Fibroblast of lung (primary cell): ENCODE measurements around the gene ADCY5. TPM values are rescaled to one million over a fixed set of nuclear protein-coding genes. Genes with fewer than 3 reads are reported as not detected.

Experiments
- DNase-seq, 2 donors: peaks; one replicate each; pipeline versions ENCODE4 v3.0.0 to v3.0.0-alpha.2; 2010; ENCODE audit warnings: low read depth in 2 of 2
- H2AFZ ChIP-seq: 2 replicates; pipeline ENCODE4 v1.5.1; 2012; ENCODE audit warnings: low read length, control low read depth, inconsistent platforms
- H3K27ac ChIP-seq: 2 replicates; pipeline ENCODE4 v1.5.1; 2011; ENCODE audit warnings: low read length, control low read depth; ENCODE audit not compliant: insufficient read depth
- H3K27me3 ChIP-seq: 2 replicates; pipeline ENCODE4 v1.5.1; 2011; ENCODE audit warnings: mild to moderate bottlenecking, low read length; ENCODE audit not compliant: control insufficient read depth, insufficient read depth
- H3K36me3 ChIP-seq: 2 replicates; pipeline ENCODE4 v1.5.1; 2011; ENCODE audit warnings: low read length; ENCODE audit not compliant: control insufficient read depth, insufficient read depth
- H3K4me1 ChIP-seq: 2 replicates; pipeline ENCODE4 v1.5.1; 2011; ENCODE audit warnings: low read length; ENCODE audit not compliant: control insufficient read depth, insufficient read depth; ENCODE audit errors: extremely low read depth
- H3K4me2 ChIP-seq: 2 replicates; pipeline ENCODE4 v1.5.1; 2011; ENCODE audit warnings: low read length, control low read depth; ENCODE audit not compliant: insufficient read depth; ENCODE audit errors: extremely low read depth
- H3K4me3 ChIP-seq, 4 experiments: fragments of 200-600 bp in 1 of 4; sonication (generic) in 1 of 4; replicated peaks in 1 of 4; 2 replicates each; pipeline ENCODE4 v1.5.1; 2011 to 2016; ENCODE audit warnings: low read length in 4 of 4, low read depth in 3 of 4, mild to moderate bottlenecking in 3 of 4, control low read depth in 2 of 4, inconsistent platforms in 1 of 4, mixed read lengths in 1 of 4; ENCODE audit not compliant: insufficient read depth in 1 of 4; ENCODE audit errors: control extremely low read depth in 1 of 4
- H3K79me2 ChIP-seq: 2 replicates; pipeline ENCODE4 v1.5.1; 2012; ENCODE audit warnings: mild to moderate bottlenecking, low read length, inconsistent platforms; ENCODE audit not compliant: control insufficient read depth, insufficient read depth
- H3K9ac ChIP-seq: 2 replicates; pipeline ENCODE4 v1.5.1; 2011; ENCODE audit warnings: mild to moderate bottlenecking, low read length, control low read depth; ENCODE audit not compliant: insufficient read depth
- H3K9me3 ChIP-seq: 2 replicates; pipeline ENCODE4 v1.5.1; 2012; ENCODE audit warnings: low read depth, low read length; ENCODE audit not compliant: control insufficient read depth, insufficient read depth
- H4K20me1 ChIP-seq: 2 replicates; pipeline ENCODE4 v1.5.1; 2011; ENCODE audit warnings: low read length; ENCODE audit not compliant: control insufficient read depth, insufficient read depth; ENCODE audit errors: extremely low read depth
- CTCF ChIP-seq, 2 donors: IDR thresholded peaks in 1 of 2; conservative IDR thresholded peaks in 1 of 2; 1 replicate in 1 of 2; 2 replicates in 1 of 2; pipeline ENCODE4 v1.5.1; 2011 to 2012; ENCODE audit warnings: low read length in 2 of 2, control low read depth in 1 of 2, inconsistent platforms in 1 of 2, low read depth in 1 of 2, mild to moderate bottlenecking in 1 of 2
- EZH2 ChIP-seq: IDR thresholded peaks from 2 replicates; pipeline ENCODE4 v1.5.1; 2012; ENCODE audit warnings: low read length, control low read depth, mild to moderate bottlenecking; ENCODE audit errors: missing control alignments
- polyA plus RNA-seq, 2 donors: library from polyadenylated mRNA; depleted of rRNA in 1 of 2; stranded (reverse) in 1 of 2; unstranded in 1 of 2; fragments of >200 nt; gene quantifications; 2 replicates each; pipeline ENCODE4 v1.2.1, GENCODE V29; 2011 to 2012; ENCODE audit warnings: missing spikeins in 1 of 2
- total RNA-seq: library from RNA; depleted of rRNA; stranded (reverse); fragments of >200 nt; gene quantifications from 2 replicates; pipeline ENCODE4 v1.2.1, GENCODE V29; 2014

ADCY5 gene
- total and polyA plus RNA-seq, 2 donors (not counting 1 experiment from before 2014, with no cell fraction given) = 0.11 to 0.50 TPM

- DNase-seq = no peak
These were observed 164.4 kb downstream of the ADCY5 start for GRCh38 chr3:123284399-123285010.

GRCh38 chr3:123283657-123284398 is 165.1 kb downstream of the ADCY5 start:
- H3K4me3 ChIP-seq = no peak overlapping the region
- H3K9me3 ChIP-seq = no peaks in the 10 kb centered on the region
- no peak for DNase-seq
- no peak overlapping the region for H3K4me2 ChIP-seq
- H3K27me3 ChIP-seq = no peaks in the 10 kb centered on the region
- no peaks in the 10 kb centered on the region for H3K36me3 ChIP-seq
- no peaks in the 10 kb centered on the region for H3K79me2 ChIP-seq
- H3K4me1 ChIP-seq = no peaks in the 10 kb centered on the region
- no peaks in the 10 kb centered on the region for H4K20me1 ChIP-seq
- no peak overlapping the region for H2AFZ ChIP-seq
- H3K9ac ChIP-seq = no peak overlapping the region
- no peak overlapping the region for H3K27ac ChIP-seq
- TF ChIP-seq EZH2 (no peak), CTCF (conservative IDR thresholded peaks at IDR 0.05 in 1 of 2, IDR thresholded peaks at IDR 0.05 in 1 of 2; ENCODE audit: low read depth in 1 of 2, low read length in 2 of 2) (no peak)

More at GRCh38 chr3:123284399-123285010, 164.4 kb downstream of the ADCY5 start:
- no peaks in the 10 kb centered on the region for H3K36me3 ChIP-seq
- no peaks in the 10 kb centered on the region for H3K79me2 ChIP-seq
- no peaks in the 10 kb centered on the region for H3K9me3 ChIP-seq
- no peaks in the 10 kb centered on the region for H4K20me1 ChIP-seq
- H3K27me3 ChIP-seq = no peaks in the 10 kb centered on the region
- no peak overlapping the region for H3K4me3 ChIP-seq
- TF ChIP-seq EZH2 (no peak), CTCF (conservative IDR thresholded peaks at IDR 0.05 in 1 of 2, IDR thresholded peaks at IDR 0.05 in 1 of 2; ENCODE audit: low read depth in 1 of 2, low read length in 2 of 2) (no peak)
- H3K27ac ChIP-seq = no peak overlapping the region
- H3K4me1 ChIP-seq = no peaks in the 10 kb centered on the region
- no peak overlapping the region for H3K4me2 ChIP-seq
- H2AFZ ChIP-seq = no peak overlapping the region
- H3K9ac ChIP-seq = no peak overlapping the region

- Histone ChIP-seq H3K9ac (no peak overlapping the region), H3K27me3 (no peaks in the 10 kb centered on the region), H2AFZ (no peak overlapping the region)
These were observed 165.8 kb downstream of the ADCY5 start for GRCh38 chr3:123283074-123283473.

More at GRCh38 chr3:123283074-123283473, 165.8 kb downstream of the ADCY5 start:
- no peaks in the 10 kb centered on the region for H3K9me3 ChIP-seq
- no peaks in the 10 kb centered on the region for H3K79me2 ChIP-seq
- no peak overlapping the region for H3K4me3 ChIP-seq
- H4K20me1 ChIP-seq = no peaks in the 10 kb centered on the region
- DNase-seq = no peak
- H3K36me3 ChIP-seq = no peaks in the 10 kb centered on the region
- H3K27ac ChIP-seq = no peak overlapping the region
- H3K4me2 ChIP-seq = no peak overlapping the region
- TF ChIP-seq CTCF (conservative IDR thresholded peaks at IDR 0.05 in 1 of 2, IDR thresholded peaks at IDR 0.05 in 1 of 2; ENCODE audit: low read depth in 1 of 2, low read length in 2 of 2) (no peak), EZH2 (no peak)
- no peaks in the 10 kb centered on the region for H3K4me1 ChIP-seq
